WERI-Rb-1 (cell line): ENCODE data around the gene SPRR5.
A peak's percentile ranks its signal among the peaks of the same experiment; 100 is the strongest.

Experiments
- DNase-seq: peaks from one replicate; pipeline ENCODE4 v3.0.0-alpha.2; 2020
- H3K27ac ChIP-seq: fragments of 250-450 bp; sonication (Bioruptor Pico); 2 replicates; pipeline ENCODE4 v1.5.1; 2020; ENCODE audit warnings: mild to moderate bottlenecking, moderate library complexity
- H3K27me3 ChIP-seq: fragments of 250-450 bp; sonication (Bioruptor Pico); 2 replicates; pipeline ENCODE4 v1.5.1; 2021; ENCODE audit warnings: mild to moderate bottlenecking, low read depth, moderate library complexity; ENCODE audit not compliant: insufficient read depth, severe bottlenecking
- H3K36me3 ChIP-seq: fragments of 250-450 bp; sonication (Bioruptor Pico); 2 replicates; pipeline ENCODE4 v1.5.1; 2020; ENCODE audit warnings: mild to moderate bottlenecking, moderate library complexity
- H3K4me3 ChIP-seq: 2 replicates; pipeline ENCODE4 v1.5.1; 2011; ENCODE audit warnings: low read depth, mild to moderate bottlenecking, control low read depth, low read length
- H3K9me3 ChIP-seq: fragments of 250-450 bp; sonication (Bioruptor Pico); 2 replicates; pipeline ENCODE4 v1.5.1; 2021; ENCODE audit warnings: mild to moderate bottlenecking, moderate library complexity; ENCODE audit not compliant: severe bottlenecking
- TF ChIP-seq, protein P1 (sequence below): IDR thresholded peaks from 2 replicates; pipeline ENCODE4 v1.5.1; 2011; ENCODE audit warnings: low read depth, mild to moderate bottlenecking, control low read depth, inconsistent platforms, low read length

SPRR5 gene

GRCh38 chr1:152946248-152946647, 758 bp upstream of the SPRR5 start:
- Histone ChIP-seq H3K9me3 (peaks cover under 1% of the 10 kb centered on the region), H3K36me3 (no peaks in the 10 kb centered on the region), H3K27me3 (no peaks in the 10 kb centered on the region), H3K27ac (no peak overlapping the region), H3K4me3 (no peak overlapping the region)
- no peak for DNase-seq
- TF ChIP-seq, protein P1, sequence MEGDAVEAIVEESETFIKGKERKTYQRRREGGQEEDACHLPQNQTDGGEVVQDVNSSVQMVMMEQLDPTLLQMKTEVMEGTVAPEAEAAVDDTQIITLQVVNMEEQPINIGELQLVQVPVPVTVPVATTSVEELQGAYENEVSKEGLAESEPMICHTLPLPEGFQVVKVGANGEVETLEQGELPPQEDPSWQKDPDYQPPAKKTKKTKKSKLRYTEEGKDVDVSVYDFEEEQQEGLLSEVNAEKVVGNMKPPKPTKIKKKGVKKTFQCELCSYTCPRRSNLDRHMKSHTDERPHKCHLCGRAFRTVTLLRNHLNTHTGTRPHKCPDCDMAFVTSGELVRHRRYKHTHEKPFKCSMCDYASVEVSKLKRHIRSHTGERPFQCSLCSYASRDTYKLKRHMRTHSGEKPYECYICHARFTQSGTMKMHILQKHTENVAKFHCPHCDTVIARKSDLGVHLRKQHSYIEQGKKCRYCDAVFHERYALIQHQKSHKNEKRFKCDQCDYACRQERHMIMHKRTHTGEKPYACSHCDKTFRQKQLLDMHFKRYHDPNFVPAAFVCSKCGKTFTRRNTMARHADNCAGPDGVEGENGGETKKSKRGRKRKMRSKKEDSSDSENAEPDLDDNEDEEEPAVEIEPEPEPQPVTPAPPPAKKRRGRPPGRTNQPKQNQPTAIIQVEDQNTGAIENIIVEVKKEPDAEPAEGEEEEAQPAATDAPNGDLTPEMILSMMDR = no peak

GRCh38 chr1:152951711-152952110, 4.7 kb downstream of the SPRR5 start:
- Histone ChIP-seq H3K27me3 (no peaks in the 10 kb centered on the region), H3K27ac (no peak overlapping the region), H3K36me3 (no peaks in the 10 kb centered on the region), H3K4me3 (no peak overlapping the region), H3K9me3 (peaks cover 5% of the 10 kb centered on the region)
- no peak for DNase-seq
- TF ChIP-seq, protein P1 = no peak

GRCh38 chr1:152953761-152954160, 6.8 kb downstream of the SPRR5 start:
- DNase-seq = no peak
- H3K9me3 ChIP-seq = peaks cover 10% of the 10 kb centered on the region
- no peaks in the 10 kb centered on the region for H3K27me3 ChIP-seq
- TF ChIP-seq, protein P1 = no peak
- H3K36me3 ChIP-seq = no peaks in the 10 kb centered on the region
- no peak overlapping the region for H3K27ac ChIP-seq
- no peak overlapping the region for H3K4me3 ChIP-seq

DNA sequence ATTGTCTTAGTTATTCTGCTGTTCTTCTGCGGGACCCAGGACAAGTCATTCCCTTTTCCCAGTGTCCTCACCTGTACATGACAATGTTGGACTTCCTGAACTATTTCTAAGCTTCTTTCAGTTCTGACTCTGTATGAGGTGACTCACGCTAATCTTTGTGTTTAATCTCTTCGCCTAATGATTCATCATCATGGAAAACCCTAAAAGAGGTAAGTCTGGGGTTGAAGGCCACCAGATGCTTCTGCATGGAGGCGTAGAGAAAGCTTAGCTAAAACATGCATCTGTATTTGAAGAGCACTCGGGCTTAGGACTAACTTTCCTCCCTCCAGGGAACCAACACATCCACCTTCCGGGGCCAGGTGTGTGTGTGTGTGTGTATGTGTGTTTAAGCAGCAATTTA, 7.4 kb downstream of the SPRR5 start:
- H3K36me3 ChIP-seq = no peaks in the 10 kb centered on the region
- TF ChIP-seq, protein P1 = no peak
- H3K4me3 ChIP-seq = no peak overlapping the region
- H3K27ac ChIP-seq = no peak overlapping the region
- H3K27me3 ChIP-seq = no peaks in the 10 kb centered on the region
- peaks cover 10% of the 10 kb centered on the region for H3K9me3 ChIP-seq
- peak; percentile 59 for DNase-seq

GRCh38 chr1:152957561-152957960, 10.6 kb downstream of the SPRR5 start:
- no peaks in the 10 kb centered on the region for H3K36me3 ChIP-seq
- H3K9me3 ChIP-seq = peaks cover 20% of the 10 kb centered on the region
- no peaks in the 10 kb centered on the region for H3K27me3 ChIP-seq
- DNase-seq = no peak
- H3K4me3 ChIP-seq = no peak overlapping the region
- TF ChIP-seq, protein P1 = no peak
- H3K27ac ChIP-seq = no peak overlapping the region

DNA sequence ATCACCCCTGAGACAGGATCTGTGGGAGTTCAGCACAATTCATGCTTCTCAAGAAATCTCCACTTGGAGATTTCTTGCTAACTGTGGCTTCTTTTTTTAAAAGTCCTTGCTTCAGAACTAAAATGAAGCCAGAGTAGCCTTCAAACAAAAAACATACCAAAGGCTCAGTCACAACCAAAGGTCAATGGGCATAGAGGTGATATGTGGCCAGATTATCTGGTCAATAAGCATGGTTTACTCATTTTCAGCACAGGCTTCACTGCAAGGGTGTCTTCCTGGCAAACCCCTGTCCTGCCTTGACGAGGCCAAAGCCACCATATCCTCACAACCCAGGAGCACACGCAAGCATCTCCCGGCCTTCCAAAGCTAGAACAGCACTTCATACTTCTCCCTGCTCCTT, 12.3 kb downstream of the SPRR5 start:
- Histone ChIP-seq H3K9me3 (peaks cover 20% of the 10 kb centered on the region), H3K36me3 (no peaks in the 10 kb centered on the region), H3K4me3 (no peak overlapping the region), H3K27me3 (no peaks in the 10 kb centered on the region), H3K27ac (no peak overlapping the region)
- no peak for DNase-seq
- TF ChIP-seq, protein P1 = no peak
